ENCODE measurements around the gene DLX5.

DNA sequence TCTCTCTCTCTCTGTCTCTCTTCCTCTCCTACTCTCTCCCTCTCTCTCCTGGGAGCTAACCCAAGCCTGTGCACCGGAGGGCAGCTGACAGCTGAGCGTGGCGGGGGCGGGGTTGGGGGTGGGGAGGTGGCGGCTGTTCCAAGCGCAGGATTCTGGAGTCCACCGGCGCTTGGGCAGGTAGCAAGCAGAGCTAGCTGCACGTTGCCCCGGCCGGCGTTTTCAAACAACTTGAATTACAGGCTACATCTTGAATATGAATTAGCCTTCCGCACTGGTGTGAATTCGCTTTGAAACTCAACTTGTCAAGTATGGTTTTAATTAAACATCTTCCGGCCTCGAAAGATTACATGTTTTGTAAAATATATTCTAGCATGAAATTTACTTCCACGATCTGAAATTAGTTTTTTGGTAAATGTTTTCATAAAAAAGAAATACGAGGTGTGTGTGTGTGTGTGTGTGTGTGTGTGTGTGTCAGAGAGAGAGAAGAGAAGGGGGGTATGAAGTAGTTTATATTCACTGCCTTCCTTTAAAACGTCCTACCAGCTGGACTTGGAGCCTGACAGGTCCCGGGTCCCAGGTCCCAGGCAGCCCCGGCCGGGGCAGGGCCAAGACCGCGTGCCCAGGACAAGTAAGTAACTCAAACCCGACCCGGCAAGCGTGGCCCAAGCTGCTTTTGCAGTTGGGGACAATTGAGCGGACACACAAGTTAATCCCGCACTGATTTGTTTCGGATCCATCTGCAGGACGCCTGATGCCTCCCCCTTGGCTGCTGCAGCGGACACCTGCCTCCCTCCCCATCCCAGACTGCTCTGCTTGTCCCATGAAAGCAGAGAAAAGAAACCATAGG is 28.3 kb downstream of the DLX5 start:
- TF ChIP-seq SUZ12 (IDR thresholded peaks at IDR 0.05; ENCODE audit: extremely low read depth, insufficient read depth, insufficient read length) (no peak), ZNF274 (IDR thresholded peaks at IDR 0.05; ENCODE audit: low read depth, low read length) (no peak)
